ENCODE data around the gene HPGD.

HPGD gene

GRCh38 chr4:174549721-174550120 lies 27.4 kb upstream of the HPGD start:
- Histone ChIP-seq H3K36me3 (no peaks in the 10 kb centered on the region), H3K4me3 (ENCODE audit: low read depth, low read length) (no peak overlapping the region), H3K27ac (no peak overlapping the region), H3K27me3 (ENCODE audit: insufficient read depth, low read depth, severe bottlenecking) (no peaks in the 10 kb centered on the region), H3K9me3 (ENCODE audit: severe bottlenecking) (no peaks in the 10 kb centered on the region)
- TF ChIP-seq, protein P1, sequence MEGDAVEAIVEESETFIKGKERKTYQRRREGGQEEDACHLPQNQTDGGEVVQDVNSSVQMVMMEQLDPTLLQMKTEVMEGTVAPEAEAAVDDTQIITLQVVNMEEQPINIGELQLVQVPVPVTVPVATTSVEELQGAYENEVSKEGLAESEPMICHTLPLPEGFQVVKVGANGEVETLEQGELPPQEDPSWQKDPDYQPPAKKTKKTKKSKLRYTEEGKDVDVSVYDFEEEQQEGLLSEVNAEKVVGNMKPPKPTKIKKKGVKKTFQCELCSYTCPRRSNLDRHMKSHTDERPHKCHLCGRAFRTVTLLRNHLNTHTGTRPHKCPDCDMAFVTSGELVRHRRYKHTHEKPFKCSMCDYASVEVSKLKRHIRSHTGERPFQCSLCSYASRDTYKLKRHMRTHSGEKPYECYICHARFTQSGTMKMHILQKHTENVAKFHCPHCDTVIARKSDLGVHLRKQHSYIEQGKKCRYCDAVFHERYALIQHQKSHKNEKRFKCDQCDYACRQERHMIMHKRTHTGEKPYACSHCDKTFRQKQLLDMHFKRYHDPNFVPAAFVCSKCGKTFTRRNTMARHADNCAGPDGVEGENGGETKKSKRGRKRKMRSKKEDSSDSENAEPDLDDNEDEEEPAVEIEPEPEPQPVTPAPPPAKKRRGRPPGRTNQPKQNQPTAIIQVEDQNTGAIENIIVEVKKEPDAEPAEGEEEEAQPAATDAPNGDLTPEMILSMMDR (IDR thresholded peaks at IDR 0.05; ENCODE audit: low read depth, low read length) = no peak
- no peak for DNase-seq

DNA sequence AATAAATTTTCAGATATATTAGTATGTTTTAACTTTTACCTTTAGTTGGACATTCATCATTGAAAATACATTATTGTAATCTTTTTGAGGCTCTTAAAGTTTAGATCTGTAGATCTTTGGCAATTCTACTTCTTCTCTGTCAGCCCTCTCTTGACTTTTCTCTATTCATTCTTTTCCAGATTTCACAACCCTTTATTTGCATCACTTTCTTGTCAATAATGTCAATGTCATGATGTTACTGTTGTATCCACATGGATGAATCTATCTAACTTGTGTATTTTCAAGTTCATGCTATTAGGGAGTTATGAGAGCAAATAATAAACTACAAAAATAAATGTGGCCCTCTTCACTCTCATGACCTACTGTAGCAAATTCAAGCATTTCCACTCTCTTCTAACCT lies 23.0 kb upstream of the HPGD start:
- TF ChIP-seq, protein P1 (IDR thresholded peaks at IDR 0.05; ENCODE audit: low read depth, low read length) = no peak
- no peaks in the 10 kb centered on the region for H3K9me3 ChIP-seq (ENCODE audit: severe bottlenecking)
- H3K36me3 ChIP-seq = no peaks in the 10 kb centered on the region
- no peak overlapping the region for H3K27ac ChIP-seq
- no peak overlapping the region for H3K4me3 ChIP-seq (ENCODE audit: low read depth, low read length)
- DNase-seq = no peak
- H3K27me3 ChIP-seq (ENCODE audit: insufficient read depth, low read depth, severe bottlenecking) = no peaks in the 10 kb centered on the region

- Histone ChIP-seq H3K9me3 (ENCODE audit: severe bottlenecking) (no peaks in the 10 kb centered on the region), H3K36me3 (no peaks in the 10 kb centered on the region), H3K27me3 (ENCODE audit: insufficient read depth, low read depth, severe bottlenecking) (no peaks in the 10 kb centered on the region), H3K27ac (no peak overlapping the region), H3K4me3 (ENCODE audit: low read depth, low read length) (no peak overlapping the region)
- TF ChIP-seq, protein P1 (IDR thresholded peaks at IDR 0.05; ENCODE audit: low read depth, low read length) = no peak
- DNase-seq = no peak
Observed at GRCh38 chr4:174544496-174544895, 22.2 kb upstream of the HPGD start.

DNA sequence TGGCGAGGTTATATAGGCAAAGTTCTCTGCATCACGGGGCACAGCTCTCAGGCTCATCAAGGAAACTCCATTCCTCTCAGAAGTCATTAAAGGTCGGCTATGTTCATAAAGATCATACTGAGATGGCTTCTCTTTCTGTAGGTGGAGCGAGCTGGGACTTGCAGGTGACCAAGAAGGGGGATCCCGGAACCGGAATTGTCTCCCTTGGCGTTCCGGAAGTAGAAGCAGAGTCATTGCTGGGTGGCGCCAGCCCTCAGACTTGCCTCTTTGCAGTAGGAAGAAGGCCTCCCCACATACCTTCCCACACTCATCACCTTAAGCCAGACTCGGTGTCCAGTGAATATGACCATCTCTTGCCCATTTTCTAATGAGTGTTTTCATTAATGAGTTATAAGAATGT lies 17.9 kb upstream of the HPGD start:
- no peak overlapping the region for H3K4me3 ChIP-seq (ENCODE audit: low read depth, low read length)

GRCh38 chr4:174539571-174539970 lies 17.3 kb upstream of the HPGD start:
- H3K36me3 ChIP-seq = no peaks in the 10 kb centered on the region
- no peaks in the 10 kb centered on the region for H3K9me3 ChIP-seq (ENCODE audit: severe bottlenecking)
- no peak overlapping the region for H3K4me3 ChIP-seq (ENCODE audit: low read depth, low read length)
- no peak overlapping the region for H3K27ac ChIP-seq
- TF ChIP-seq, protein P1 (IDR thresholded peaks at IDR 0.05; ENCODE audit: low read depth, low read length) = no peak
- no peaks in the 10 kb centered on the region for H3K27me3 ChIP-seq (ENCODE audit: insufficient read depth, low read depth, severe bottlenecking)
- no peak for DNase-seq

More for the DNA sequence above, 17.9 kb upstream of the HPGD start:
- H3K27me3 ChIP-seq (ENCODE audit: insufficient read depth, low read depth, severe bottlenecking) = no peaks in the 10 kb centered on the region
- DNase-seq = no peak
- H3K9me3 ChIP-seq (ENCODE audit: severe bottlenecking) = no peaks in the 10 kb centered on the region
- TF ChIP-seq, protein P1 (IDR thresholded peaks at IDR 0.05; ENCODE audit: low read depth, low read length) = no peak
- no peaks in the 10 kb centered on the region for H3K36me3 ChIP-seq
- no peak overlapping the region for H3K27ac ChIP-seq

- TF ChIP-seq, protein P1 (IDR thresholded peaks at IDR 0.05; ENCODE audit: low read depth, low read length) = no peak
- no peaks in the 10 kb centered on the region for H3K9me3 ChIP-seq (ENCODE audit: severe bottlenecking)
- H3K27me3 ChIP-seq (ENCODE audit: insufficient read depth, low read depth, severe bottlenecking) = no peaks in the 10 kb centered on the region
- no peaks in the 10 kb centered on the region for H3K36me3 ChIP-seq
- H3K4me3 ChIP-seq (ENCODE audit: low read depth, low read length) = no peak overlapping the region
- DNase-seq = no peak
- no peak overlapping the region for H3K27ac ChIP-seq
Observed at GRCh38 chr4:174538876-174539250, 16.6 kb upstream of the HPGD start.

All from WERI-Rb-1 (cell line).